T-cell (primary cell): ENCODE measurements around the gene CLTCL1. TPM values are rescaled to one million over a fixed set of nuclear protein-coding genes. Genes with fewer than 3 reads are reported as not detected.

Source experiments
- ATAC-seq, 4 experiments: fragments of 200-7000 bp in 3 of 4; fragments of 150-1000 bp in 1 of 4; cut with Tn5 transposase; replicated peaks in 1 of 4; 1 replicate in 3 of 4; 2 replicates in 1 of 4; pipeline ENCODE4 v1.10.0; 2021; ENCODE audit warnings: moderate library complexity in 3 of 4, mild to moderate bottlenecking in 2 of 4, moderate number of reproducible peaks in 1 of 4
- CTCF ChIA-PET, 2 donors: fragments of 300-600 bp; sonication (Branson Sonifier 250); formaldehyde crosslinking; loops; one replicate each; lab custom pipeline; 2022; ENCODE audit warnings: antibody characterized with exemption in 2 of 2; lab: Charles Lee
- POLR2A ChIA-PET, 2 donors: fragments of 300-600 bp; sonication (Branson Sonifier 250); formaldehyde crosslinking; loops; one replicate each; lab custom pipeline; 2022; ENCODE audit warnings: antibody characterized with exemption in 2 of 2; lab: Charles Lee
- DNase-seq, 35 experiments: peaks; one replicate each; pipeline versions ENCODE4 v3.0.0 to v3.0.0-alpha.2; 2013 to 2023
- H3K27ac ChIP-seq: one replicate; pipeline ENCODE4 v1.5.1; 2013; ENCODE audit warnings: low read length
- H3K27me3 ChIP-seq, 2 experiments: replicated peaks in 1 of 2; 1 replicate in 1 of 2; 2 replicates in 1 of 2; pipeline versions ENCODE4 v1.6.1 to v1.7.0; 2013; ENCODE audit warnings: low read length in 1 of 2, mixed read lengths in 1 of 2; ENCODE audit not compliant: control insufficient read depth in 2 of 2, insufficient read depth in 2 of 2; ENCODE audit errors: extremely low read depth in 1 of 2
- H3K36me3 ChIP-seq, 2 donors: 1 replicate in 1 of 2; 2 replicates in 1 of 2; pipeline versions ENCODE4 v1.6.1 to v1.7.0; 2013; ENCODE audit warnings: low read length in 1 of 2; ENCODE audit not compliant: control insufficient read depth in 2 of 2, insufficient read depth in 1 of 2; ENCODE audit errors: extremely low read depth in 1 of 2
- H3K4me1 ChIP-seq, 2 experiments: 1 replicate in 1 of 2; 2 replicates in 1 of 2; pipeline versions ENCODE4 v1.6.1 to v1.7.0; 2013; ENCODE audit warnings: low read length in 2 of 2, mixed read lengths in 1 of 2; ENCODE audit not compliant: insufficient read depth in 2 of 2, control insufficient read depth in 1 of 2; ENCODE audit errors: extremely low read depth in 1 of 2
- H3K4me3 ChIP-seq, 2 donors: 1 replicate in 1 of 2; 2 replicates in 1 of 2; pipeline versions ENCODE4 v1.5.1 to v1.7.0; 2013; ENCODE audit warnings: mild to moderate bottlenecking in 2 of 2, low read length in 1 of 2, moderate library complexity in 1 of 2; ENCODE audit not compliant: control insufficient read depth in 1 of 2; ENCODE audit errors: extremely low read depth in 1 of 2
- H3K9me3 ChIP-seq: 2 replicates; pipeline ENCODE4 v1.7.0; 2013
- H3K27ac Mint-ChIP-seq, 2 donors: one replicate each; pipeline ENCODE4 v1.8.0; 2020 to 2021; ENCODE audit warnings: mild to moderate bottlenecking in 2 of 2, mixed read lengths in 2 of 2
- H3K27me3 Mint-ChIP-seq, 2 donors: one replicate each; pipeline ENCODE4 v1.8.0; 2021 to 2022; ENCODE audit warnings: mixed read lengths in 2 of 2
- H3K36me3 Mint-ChIP-seq: one replicate; pipeline ENCODE4 v1.8.0; 2021; ENCODE audit warnings: mixed read lengths
- H3K4me1 Mint-ChIP-seq, 3 donors: one replicate each; pipeline ENCODE4 v1.8.0; 2020 to 2022; ENCODE audit warnings: mixed read lengths in 3 of 3, mild to moderate bottlenecking in 1 of 3
- H3K4me3 Mint-ChIP-seq, 3 donors: one replicate each; pipeline ENCODE4 v1.8.0; 2020 to 2022; ENCODE audit warnings: mild to moderate bottlenecking in 3 of 3, mixed read lengths in 3 of 3, moderate library complexity in 3 of 3
- H3K9me3 Mint-ChIP-seq, 3 donors: one replicate each; pipeline ENCODE4 v1.8.0; 2020 to 2022; ENCODE audit warnings: mixed read lengths in 3 of 3
- WGBS: methylation state at CpG from one replicate; pipeline ENCODE4 v1.1.5; 2013; ENCODE audit warnings: missing lambda C conversion rate; ENCODE audit not compliant: insufficient coverage; 5-methylcytosine and 5-hydroxymethylcytosine counted together
- total RNA-seq, 35 experiments: library from RNA in 6 of 35; stranded (reverse) in 6 of 35; fragments of 120-200 nt in 1 of 35; gene quantifications; one replicate each; pipeline versions ENCODE4 v1.2.1 to v1.2.4 and lab custom pipeline; 2013 to 2026

Gene CLTCL1
- total RNA-seq, 5 donors from 2014 or later (not counting 1 experiment from before 2014, with no cell fraction given), result 0.63 to 3.9 (median 1.6) TPM

DNA sequence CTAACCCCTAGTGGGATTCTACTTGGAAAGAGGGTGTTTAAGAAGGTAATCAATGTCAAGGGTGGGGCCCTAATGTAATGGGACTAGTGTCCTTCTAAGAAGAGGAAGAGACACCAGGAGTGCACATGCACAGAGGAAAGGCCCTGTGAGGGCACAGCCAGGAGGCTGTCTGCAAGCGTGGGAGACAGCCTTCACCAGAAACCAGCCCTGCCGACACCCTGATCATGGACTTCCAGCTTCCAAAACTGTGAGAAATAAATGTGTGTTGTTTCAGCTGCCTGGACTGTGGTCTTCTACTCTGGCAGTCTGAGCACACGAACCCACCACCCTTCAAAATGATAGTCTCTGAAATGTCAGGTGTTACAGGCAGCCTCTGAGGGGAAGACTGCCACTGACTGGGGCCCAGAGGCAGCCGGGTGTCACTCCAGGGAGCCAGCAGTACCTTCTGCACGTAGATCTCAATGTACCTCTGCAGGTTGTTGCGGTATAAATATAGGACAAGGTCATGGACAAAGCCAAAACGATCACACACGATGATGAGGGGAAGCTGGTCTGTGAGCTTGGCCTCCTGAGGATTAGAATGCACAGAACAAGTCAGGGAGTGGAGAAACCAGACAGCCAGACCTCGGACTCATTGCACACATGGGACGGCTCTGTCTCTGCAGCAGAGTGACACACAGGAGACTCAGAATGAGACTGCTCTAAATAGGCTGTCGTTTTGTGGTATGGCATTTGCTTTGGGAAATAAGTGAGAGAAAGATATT, 69.1 kb downstream of the CLTCL1 start:
- no peak for ATAC-seq
- POLR2A ChIA-PET, result no interaction called here
- H3K27ac Mint-ChIP-seq, result no peak overlapping the region

DNA sequence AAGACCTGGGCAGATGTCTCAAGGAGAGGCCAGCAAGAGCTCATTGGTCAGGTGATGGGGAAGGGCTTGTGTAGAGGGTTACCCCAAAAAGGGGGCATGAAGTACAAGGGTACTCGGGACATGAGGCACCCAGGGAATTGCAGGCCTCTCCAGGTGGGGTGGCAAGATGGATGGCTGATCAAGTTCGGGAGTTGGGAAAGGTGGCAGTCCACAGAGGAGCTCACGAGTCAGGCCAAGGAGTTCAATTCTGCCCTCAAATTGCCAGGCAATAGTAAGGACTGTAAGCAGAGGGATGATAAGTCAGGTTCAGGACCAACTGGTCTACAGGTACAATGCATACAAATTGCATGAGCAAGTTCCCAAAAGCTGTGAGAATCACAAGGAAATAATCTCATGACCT, 70.7 kb downstream of the CLTCL1 start:
- H3K27ac Mint-ChIP-seq, result no peak overlapping the region
- H3K27me3 Mint-ChIP-seq, result no peaks in the 10 kb centered on the region
- DNase-seq, result no peak
- Histone ChIP-seq H3K9me3 (no peaks in the 10 kb centered on the region), H3K27me3 (no peaks in the 10 kb centered on the region), H3K4me3 (no peak overlapping the region), H3K27ac (no peak overlapping the region), H3K4me1 (no peaks in the 10 kb centered on the region), H3K36me3 (no peaks in the 10 kb centered on the region)
- 88% methylated on average over 3 of the region's 3 CpGs for WGBS
- CTCF ChIA-PET, result no interaction called here
- no peaks in the 10 kb centered on the region for H3K9me3 Mint-ChIP-seq
- no peaks in the 10 kb centered on the region for H3K36me3 Mint-ChIP-seq
- no peak overlapping the region for H3K4me3 Mint-ChIP-seq
- H3K4me1 Mint-ChIP-seq, result peaks cover 5 to 7% (median 7%) of the 10 kb centered on the region in 3 donors
- no peak for ATAC-seq
- POLR2A ChIA-PET, result no interaction called here

More for the DNA sequence above, 69.1 kb downstream of the CLTCL1 start:
- H3K4me1 ChIP-seq, result no peaks in the 10 kb centered on the region
- no peaks in the 10 kb centered on the region for H3K36me3 Mint-ChIP-seq
- 89% methylated on average over 8 of the region's 11 CpGs for WGBS
- H3K27me3 Mint-ChIP-seq, result no peaks in the 10 kb centered on the region
- H3K4me1 Mint-ChIP-seq, result peaks cover 5 to 7% (median 5%) of the 10 kb centered on the region in 3 donors
- CTCF ChIA-PET, result no interaction called here
- no peaks in the 10 kb centered on the region for H3K36me3 ChIP-seq
- H3K9me3 ChIP-seq, result no peaks in the 10 kb centered on the region
- H3K9me3 Mint-ChIP-seq, result no peaks in the 10 kb centered on the region
- H3K4me3 ChIP-seq, result no peak overlapping the region
- no peak for DNase-seq
- H3K27ac ChIP-seq, result no peak overlapping the region
- H3K4me3 Mint-ChIP-seq, result no peak overlapping the region
- H3K27me3 ChIP-seq, result no peaks in the 10 kb centered on the region

DNA sequence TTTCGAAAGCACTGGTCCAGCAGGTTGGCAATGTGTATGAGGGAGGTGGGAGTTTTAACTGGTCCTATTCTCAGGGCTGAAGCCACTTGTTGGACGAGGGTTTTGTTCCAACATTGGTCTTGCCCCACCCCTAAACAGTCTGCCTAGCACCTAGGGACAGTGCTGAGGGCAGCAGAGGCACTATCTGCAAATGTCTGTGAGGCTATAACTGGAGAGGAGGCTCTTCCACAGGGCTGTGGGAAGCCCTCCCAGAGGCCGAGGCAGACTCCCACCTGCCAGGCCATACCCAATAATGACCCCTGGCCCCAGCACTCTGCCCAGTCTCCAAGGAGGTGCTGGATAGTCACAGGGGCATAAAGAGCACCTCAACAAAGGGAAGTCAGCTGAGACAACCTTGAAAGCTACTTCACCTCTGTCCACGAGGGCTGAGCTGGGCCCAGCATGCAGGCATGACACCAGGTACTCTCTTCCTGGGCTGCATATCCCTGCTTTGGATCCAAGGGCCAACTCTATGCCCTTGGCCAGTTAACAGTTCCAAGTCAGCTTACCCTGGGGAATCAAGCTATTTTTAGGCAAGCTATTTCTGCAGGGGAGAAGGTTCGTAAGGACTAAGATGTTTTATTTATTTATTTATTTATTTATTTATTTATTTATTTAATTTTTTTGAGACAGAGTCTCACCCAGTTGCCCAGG, 72.8 kb downstream of the CLTCL1 start:
- H3K36me3 ChIP-seq, result no peaks in the 10 kb centered on the region
- DNase-seq (no peak), ATAC-seq (no peak)
- no peak overlapping the region for H3K27ac ChIP-seq
- peaks cover 5 to 7% (median 7%) of the 10 kb centered on the region in 3 donors for H3K4me1 Mint-ChIP-seq
- H3K27me3 Mint-ChIP-seq, result peaks cover 4 to 7% of the 10 kb centered on the region in 2 donors
- ChIA-PET CTCF (no interaction called here), POLR2A (interaction anchor here in 1 of 2 donors (0.5 kb wide), 1 partner anchor 29 kb away, joined by 3 read pairs; no protein-coding TSS in a partner anchor)
- no peaks in the 10 kb centered on the region for H3K4me1 ChIP-seq
- H3K4me3 ChIP-seq, result no peak overlapping the region
- 56% methylated on average over 2 of the region's 5 CpGs for WGBS
- H3K4me3 Mint-ChIP-seq, result no peak overlapping the region
- no peaks in the 10 kb centered on the region for H3K36me3 Mint-ChIP-seq
- H3K9me3 Mint-ChIP-seq, result no peaks in the 10 kb centered on the region
- no peaks in the 10 kb centered on the region for H3K9me3 ChIP-seq
- H3K27ac Mint-ChIP-seq, result no peak overlapping the region
- H3K27me3 ChIP-seq, result no peaks in the 10 kb centered on the region

DNA sequence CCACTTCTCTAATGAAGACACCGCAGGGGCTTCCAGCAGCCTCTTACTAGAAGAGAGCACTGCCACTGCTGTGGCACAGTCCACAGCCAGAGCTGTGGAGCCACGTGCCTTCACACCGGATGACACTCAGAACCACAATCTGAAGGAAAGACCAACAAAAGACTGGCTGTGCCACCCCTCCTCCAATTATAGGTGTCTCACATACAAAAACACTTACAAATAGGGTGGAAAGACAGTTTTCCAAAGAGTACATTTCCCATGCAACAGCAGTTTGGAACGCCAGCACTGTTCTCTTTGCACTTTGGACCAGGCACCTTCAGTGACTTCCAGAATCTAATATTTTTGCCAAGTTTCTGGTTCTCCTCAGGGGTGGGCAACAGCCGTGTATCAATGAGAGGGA, 74.9 kb downstream of the CLTCL1 start:
- H3K36me3 Mint-ChIP-seq, result no peaks in the 10 kb centered on the region
- DNase-seq (no peak), ATAC-seq (no peak)
- no peaks in the 10 kb centered on the region for H3K4me1 ChIP-seq
- no peak overlapping the region for H3K27ac ChIP-seq
- POLR2A ChIA-PET, result no interaction called here
- no peaks in the 10 kb centered on the region for H3K9me3 Mint-ChIP-seq
- no peaks in the 10 kb centered on the region for H3K27me3 ChIP-seq
- H3K9me3 ChIP-seq, result no peaks in the 10 kb centered on the region
- no peak overlapping the region for H3K4me3 Mint-ChIP-seq
- WGBS, result 87% methylated on average over 3 of the region's 5 CpGs
- no peak overlapping the region for H3K27ac Mint-ChIP-seq
- H3K4me1 Mint-ChIP-seq, result peaks cover 5 to 7% (median 7%) of the 10 kb centered on the region in 3 donors
- H3K4me3 ChIP-seq, result no peak overlapping the region
- CTCF ChIA-PET, result no interaction called here
- peaks cover 4 to 7% of the 10 kb centered on the region in 2 donors for H3K27me3 Mint-ChIP-seq
- no peaks in the 10 kb centered on the region for H3K36me3 ChIP-seq

DNA sequence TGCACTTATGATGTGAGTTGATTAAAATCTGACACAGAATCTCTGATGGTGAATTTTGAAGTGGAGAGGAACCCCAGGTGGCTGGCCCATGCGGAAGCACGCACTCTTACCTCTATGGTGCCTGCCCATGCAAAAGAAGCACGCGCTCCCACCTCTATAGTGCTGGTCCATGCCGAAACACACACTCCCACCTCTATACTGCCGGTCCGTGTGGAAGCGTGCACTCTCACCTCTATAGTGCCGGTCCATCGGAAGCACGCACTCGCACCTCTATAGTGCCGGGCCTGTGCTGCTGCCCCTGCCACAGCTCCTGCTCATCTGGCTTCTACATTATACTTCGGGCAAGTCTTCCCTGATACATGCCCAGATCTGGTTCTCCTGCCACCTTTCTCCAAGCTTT, 76.2 kb downstream of the CLTCL1 start:
- Histone ChIP-seq H3K36me3 (no peaks in the 10 kb centered on the region), H3K4me1 (no peaks in the 10 kb centered on the region), H3K4me3 (no peak overlapping the region), H3K27ac (no peak overlapping the region), H3K27me3 (peaks cover 0 to 3% of the 10 kb centered on the region in 2 experiments), H3K9me3 (no peaks in the 10 kb centered on the region)
- Mint-ChIP-seq H3K27me3 (peaks cover 7 to 8% of the 10 kb centered on the region in 2 donors), H3K9me3 (no peaks in the 10 kb centered on the region), H3K4me1 (peaks cover 5 to 7% (median 7%) of the 10 kb centered on the region in 3 donors), H3K36me3 (no peaks in the 10 kb centered on the region), H3K27ac (no peak overlapping the region), H3K4me3 (no peak overlapping the region)
- POLR2A ChIA-PET, result interaction anchor here in 1 of 2 donors (0.6 kb wide), 1 partner anchor 11 kb away, joined by 4 read pairs; no protein-coding TSS in a partner anchor
- CTCF ChIA-PET, result no interaction called here
- DNase-seq, result no peak
- no peak for ATAC-seq
- 93% methylated on average over 14 of the region's 14 CpGs for WGBS

DNA sequence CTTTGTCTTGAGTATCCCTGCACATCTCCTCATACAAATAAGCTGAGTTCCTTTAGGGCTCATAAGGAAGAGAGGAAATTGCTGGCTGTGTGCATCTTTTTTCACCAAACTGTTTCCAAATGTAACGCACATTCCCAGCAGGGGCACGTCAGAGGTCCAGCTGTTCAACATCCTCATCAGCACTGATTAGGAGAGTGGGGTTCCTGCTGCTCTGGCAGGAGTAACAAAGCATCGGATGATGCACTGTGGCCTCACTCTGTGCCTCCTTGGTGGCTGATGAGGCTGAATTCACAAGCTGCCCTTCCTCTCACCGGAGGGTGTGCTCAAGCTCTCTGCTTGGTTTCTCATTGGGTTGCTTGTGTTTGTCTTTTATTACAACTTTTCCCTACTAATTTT, 77.4 kb downstream of the CLTCL1 start:
- Histone ChIP-seq H3K36me3 (no peaks in the 10 kb centered on the region), H3K4me3 (no peak overlapping the region), H3K4me1 (no peaks in the 10 kb centered on the region), H3K27ac (no peak overlapping the region), H3K27me3 (peaks cover 0 to 10% of the 10 kb centered on the region in 2 experiments), H3K9me3 (no peaks in the 10 kb centered on the region)
- ChIA-PET POLR2A (interaction anchor here in 1 of 2 donors (0.6 kb wide), 1 partner anchor 219 kb away, joined by 3 read pairs; no protein-coding TSS in a partner anchor), CTCF (no interaction called here)
- Mint-ChIP-seq H3K27me3 (peaks cover 17 to 20% of the 10 kb centered on the region in 2 donors), H3K36me3 (no peaks in the 10 kb centered on the region), H3K9me3 (no peaks in the 10 kb centered on the region), H3K27ac (no peak overlapping the region), H3K4me3 (no peak overlapping the region), H3K4me1 (peaks cover 5 to 7% (median 7%) of the 10 kb centered on the region in 3 donors)
- no peak for ATAC-seq
- WGBS, result no CpG with 5 or more reads among the region's 4 CpGs
- no peak for DNase-seq
